T-cell (primary cell): ENCODE measurements around the gene SCAND1. TPM values are rescaled to one million over a fixed set of nuclear protein-coding genes. Genes with fewer than 3 reads are reported as not detected.
A peak's percentile ranks its signal among the peaks of the same experiment; 100 is the strongest.

ENCODE experiments used
- ATAC-seq, 4 experiments: fragments of 200-7000 bp in 3 of 4; fragments of 150-1000 bp in 1 of 4; cut with Tn5 transposase; replicated peaks in 1 of 4; 1 replicate in 3 of 4; 2 replicates in 1 of 4; pipeline ENCODE4 v1.10.0; 2021; ENCODE audit warnings: moderate library complexity in 3 of 4, mild to moderate bottlenecking in 2 of 4, moderate number of reproducible peaks in 1 of 4
- CTCF ChIA-PET, 2 donors: fragments of 300-600 bp; sonication (Branson Sonifier 250); formaldehyde crosslinking; loops; one replicate each; lab custom pipeline; 2022; ENCODE audit warnings: antibody characterized with exemption in 2 of 2; lab: Charles Lee
- POLR2A ChIA-PET, 2 donors: fragments of 300-600 bp; sonication (Branson Sonifier 250); formaldehyde crosslinking; loops; one replicate each; lab custom pipeline; 2022; ENCODE audit warnings: antibody characterized with exemption in 2 of 2; lab: Charles Lee
- DNase-seq, 35 experiments: peaks; one replicate each; pipeline versions ENCODE4 v3.0.0 to v3.0.0-alpha.2; 2013 to 2023
- H3K27ac ChIP-seq: one replicate; pipeline ENCODE4 v1.5.1; 2013; ENCODE audit warnings: low read length
- H3K27me3 ChIP-seq, 2 experiments: replicated peaks in 1 of 2; 1 replicate in 1 of 2; 2 replicates in 1 of 2; pipeline versions ENCODE4 v1.6.1 to v1.7.0; 2013; ENCODE audit warnings: low read length in 1 of 2, mixed read lengths in 1 of 2; ENCODE audit not compliant: control insufficient read depth in 2 of 2, insufficient read depth in 2 of 2; ENCODE audit errors: extremely low read depth in 1 of 2
- H3K36me3 ChIP-seq, 2 donors: 1 replicate in 1 of 2; 2 replicates in 1 of 2; pipeline versions ENCODE4 v1.6.1 to v1.7.0; 2013; ENCODE audit warnings: low read length in 1 of 2; ENCODE audit not compliant: control insufficient read depth in 2 of 2, insufficient read depth in 1 of 2; ENCODE audit errors: extremely low read depth in 1 of 2
- H3K4me1 ChIP-seq, 2 experiments: 1 replicate in 1 of 2; 2 replicates in 1 of 2; pipeline versions ENCODE4 v1.6.1 to v1.7.0; 2013; ENCODE audit warnings: low read length in 2 of 2, mixed read lengths in 1 of 2; ENCODE audit not compliant: insufficient read depth in 2 of 2, control insufficient read depth in 1 of 2; ENCODE audit errors: extremely low read depth in 1 of 2
- H3K4me3 ChIP-seq, 2 donors: 1 replicate in 1 of 2; 2 replicates in 1 of 2; pipeline versions ENCODE4 v1.5.1 to v1.7.0; 2013; ENCODE audit warnings: mild to moderate bottlenecking in 2 of 2, low read length in 1 of 2, moderate library complexity in 1 of 2; ENCODE audit not compliant: control insufficient read depth in 1 of 2; ENCODE audit errors: extremely low read depth in 1 of 2
- H3K9me3 ChIP-seq: 2 replicates; pipeline ENCODE4 v1.7.0; 2013
- H3K27ac Mint-ChIP-seq, 2 donors: one replicate each; pipeline ENCODE4 v1.8.0; 2020 to 2021; ENCODE audit warnings: mild to moderate bottlenecking in 2 of 2, mixed read lengths in 2 of 2
- H3K27me3 Mint-ChIP-seq, 2 donors: one replicate each; pipeline ENCODE4 v1.8.0; 2021 to 2022; ENCODE audit warnings: mixed read lengths in 2 of 2
- H3K36me3 Mint-ChIP-seq: one replicate; pipeline ENCODE4 v1.8.0; 2021; ENCODE audit warnings: mixed read lengths
- H3K4me1 Mint-ChIP-seq, 3 donors: one replicate each; pipeline ENCODE4 v1.8.0; 2020 to 2022; ENCODE audit warnings: mixed read lengths in 3 of 3, mild to moderate bottlenecking in 1 of 3
- H3K4me3 Mint-ChIP-seq, 3 donors: one replicate each; pipeline ENCODE4 v1.8.0; 2020 to 2022; ENCODE audit warnings: mild to moderate bottlenecking in 3 of 3, mixed read lengths in 3 of 3, moderate library complexity in 3 of 3
- H3K9me3 Mint-ChIP-seq, 3 donors: one replicate each; pipeline ENCODE4 v1.8.0; 2020 to 2022; ENCODE audit warnings: mixed read lengths in 3 of 3
- WGBS: methylation state at CpG from one replicate; pipeline ENCODE4 v1.1.5; 2013; ENCODE audit warnings: missing lambda C conversion rate; ENCODE audit not compliant: insufficient coverage; 5-methylcytosine and 5-hydroxymethylcytosine counted together
- total RNA-seq, 35 experiments: library from RNA in 6 of 35; stranded (reverse) in 6 of 35; fragments of 120-200 nt in 1 of 35; gene quantifications; one replicate each; pipeline versions ENCODE4 v1.2.1 to v1.2.4 and lab custom pipeline; 2013 to 2026

The SCAND1 gene
- total RNA-seq, 5 donors from 2014 or later (not counting 1 experiment from before 2014, with no cell fraction given), result 50.0 to 78.8 (median 70.8) TPM

DNA sequence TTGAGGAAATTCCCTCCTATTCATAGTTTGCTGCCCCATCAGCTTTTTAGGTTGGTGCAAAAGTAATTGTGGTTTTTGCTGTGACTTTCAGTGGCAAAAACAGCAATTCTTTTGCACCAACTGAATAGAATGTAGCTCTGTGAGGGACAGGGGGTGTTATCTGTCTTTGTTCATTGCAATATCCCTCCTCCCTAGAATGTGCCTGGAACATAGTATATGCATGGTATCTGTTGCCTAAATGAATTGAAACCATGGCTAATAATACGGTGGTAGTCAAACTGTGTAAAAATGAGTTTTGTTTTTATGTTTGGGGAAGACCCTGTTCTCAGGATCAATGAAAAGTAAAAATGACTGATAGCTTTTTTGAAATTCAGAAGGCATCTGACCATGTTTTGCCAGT lies 45.1 kb downstream of the SCAND1 start:
- CTCF ChIA-PET, result no interaction called here
- ATAC-seq, result no peak

DNA sequence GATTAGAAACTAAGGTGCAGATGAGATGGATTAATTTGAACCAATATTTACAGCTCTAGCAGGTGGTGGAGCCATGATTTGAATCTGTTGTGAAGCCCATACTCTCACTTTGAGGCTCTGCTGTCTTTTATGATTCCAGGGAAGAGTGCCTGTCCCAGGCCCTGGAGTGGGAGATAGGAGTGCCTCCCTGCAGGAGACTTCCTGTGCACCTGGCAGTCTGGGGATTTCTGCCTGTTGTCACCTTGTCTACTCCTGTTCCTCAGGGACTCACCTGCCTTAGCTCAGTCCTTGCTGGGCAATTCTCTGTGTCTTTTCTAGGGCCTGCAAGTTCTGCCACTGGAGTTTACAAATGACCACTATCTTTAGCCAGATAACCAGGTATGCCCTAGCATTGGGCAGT lies 46.3 kb downstream of the SCAND1 start:
- no peak for ATAC-seq

More for the DNA sequence above, 45.1 kb downstream of the SCAND1 start:
- Mint-ChIP-seq H3K4me1 (peaks cover 9 to 30% (median 24%) of the 10 kb centered on the region in 3 donors), H3K36me3 (peaks cover 54% of the 10 kb centered on the region), H3K9me3 (no peaks in the 10 kb centered on the region), H3K27me3 (no peaks in the 10 kb centered on the region), H3K4me3 (no peak overlapping the region), H3K27ac (peak overlapping the region in 1 of 2 donors; percentile 76)
- no peak overlapping the region for H3K27ac ChIP-seq
- peaks cover 0 to 2% of the 10 kb centered on the region in 2 experiments for H3K4me1 ChIP-seq
- no peaks in the 10 kb centered on the region for H3K9me3 ChIP-seq
- POLR2A ChIA-PET, result interaction anchor here in 1 of 2 donors (0.5 kb wide), 1 partner anchor 1170 kb away, joined by 3 read pairs; no protein-coding TSS in a partner anchor
- H3K4me3 ChIP-seq, result no peak overlapping the region
- no peak for DNase-seq
- WGBS, result 40% methylated on average over 1 of the region's 1 CpG
- H3K36me3 ChIP-seq, result peaks cover 9 to 46% of the 10 kb centered on the region in 2 donors
- no peaks in the 10 kb centered on the region for H3K27me3 ChIP-seq

GRCh38 chr20:35907017-35907701 lies 47.1 kb downstream of the SCAND1 start:
- H3K27me3 ChIP-seq, result no peaks in the 10 kb centered on the region
- ATAC-seq, result no peak
- H3K36me3 ChIP-seq, result peaks cover 3 to 36% of the 10 kb centered on the region in 2 donors
- H3K36me3 Mint-ChIP-seq, result peaks cover 55% of the 10 kb centered on the region
- WGBS, result 92% methylated on average over 2 of the region's 7 CpGs
- H3K4me3 Mint-ChIP-seq, result no peak overlapping the region
- H3K4me1 Mint-ChIP-seq, result peaks cover 10 to 39% (median 28%) of the 10 kb centered on the region in 3 donors
- H3K9me3 Mint-ChIP-seq, result no peaks in the 10 kb centered on the region
- no peak overlapping the region for H3K27ac Mint-ChIP-seq
- ChIA-PET POLR2A (no interaction called here), CTCF (no interaction called here)
- DNase-seq, result no peak
- no peaks in the 10 kb centered on the region for H3K9me3 ChIP-seq
- H3K4me1 ChIP-seq, result peaks cover 0 to 2% of the 10 kb centered on the region in 2 experiments
- no peaks in the 10 kb centered on the region for H3K27me3 Mint-ChIP-seq
- H3K27ac ChIP-seq, result no peak overlapping the region
- H3K4me3 ChIP-seq, result no peak overlapping the region

More for the DNA sequence above, 46.3 kb downstream of the SCAND1 start:
- peaks cover 9 to 34% (median 24%) of the 10 kb centered on the region in 3 donors for H3K4me1 Mint-ChIP-seq
- H3K36me3 Mint-ChIP-seq, result peaks cover 54% of the 10 kb centered on the region
- ChIA-PET POLR2A (no interaction called here), CTCF (no interaction called here)
- Histone ChIP-seq H3K27me3 (no peaks in the 10 kb centered on the region), H3K4me3 (no peak overlapping the region), H3K4me1 (peaks cover 0 to 2% of the 10 kb centered on the region in 2 experiments), H3K36me3 (peaks cover under 1 to 41% of the 10 kb centered on the region in 2 donors), H3K9me3 (no peaks in the 10 kb centered on the region), H3K27ac (no peak overlapping the region)
- H3K4me3 Mint-ChIP-seq, result no peak overlapping the region
- H3K27ac Mint-ChIP-seq, result peak overlapping the region in 1 of 2 donors; percentile 17
- no peaks in the 10 kb centered on the region for H3K27me3 Mint-ChIP-seq
- DNase-seq, result no peak
- no peaks in the 10 kb centered on the region for H3K9me3 Mint-ChIP-seq

- DNase-seq, result no peak
- H3K27me3 Mint-ChIP-seq, result no peaks in the 10 kb centered on the region
- peaks cover 59% of the 10 kb centered on the region for H3K36me3 Mint-ChIP-seq
- Histone ChIP-seq H3K9me3 (no peaks in the 10 kb centered on the region), H3K4me1 (peaks cover 0 to 2% of the 10 kb centered on the region in 2 experiments), H3K27me3 (no peaks in the 10 kb centered on the region), H3K4me3 (no peak overlapping the region), H3K36me3 (peaks cover 3 to 44% of the 10 kb centered on the region in 2 donors), H3K27ac (no peak overlapping the region)
- peak overlapping the region in 1 of 2 donors; percentile 16 for H3K27ac Mint-ChIP-seq
- CTCF ChIA-PET, result no interaction called here
- 75% methylated on average over 4 of the region's 4 CpGs for WGBS
- H3K4me3 Mint-ChIP-seq, result no peak overlapping the region
- ATAC-seq, result no peak
- H3K4me1 Mint-ChIP-seq, result peaks cover 15 to 47% (median 30%) of the 10 kb centered on the region in 3 donors
- POLR2A ChIA-PET, result interaction anchor here in 1 of 2 donors (0.6 kb wide), 1 partner anchor 27 kb away, joined by 3 read pairs; no protein-coding TSS in a partner anchor
- no peaks in the 10 kb centered on the region for H3K9me3 Mint-ChIP-seq
Measured at GRCh38 chr20:35904982-35905663, 49.2 kb downstream of the SCAND1 start.

DNA sequence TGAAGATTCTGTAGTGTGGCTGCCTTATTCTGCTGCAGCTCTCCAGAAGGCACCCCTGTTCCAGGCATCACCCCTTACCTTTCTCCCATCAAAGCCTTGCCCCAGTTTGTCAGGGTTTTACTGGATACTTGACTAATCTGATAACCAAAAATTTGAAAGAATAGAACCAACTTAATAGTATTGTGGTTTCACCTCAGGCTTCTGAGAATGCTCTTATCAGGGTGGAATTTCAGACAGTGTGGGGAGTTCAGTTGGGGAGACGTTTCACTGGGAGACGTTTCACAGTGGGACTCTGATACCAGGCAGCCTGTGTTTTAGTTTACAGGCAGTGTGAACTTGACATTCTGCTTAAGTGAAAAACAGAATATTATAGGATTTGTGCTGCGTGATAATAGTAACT lies 50.5 kb downstream of the SCAND1 start:
- WGBS, result no CpG with 5 or more reads among the region's 3 CpGs
- ATAC-seq (no peak), DNase-seq (no peak)
- Mint-ChIP-seq H3K4me3 (no peak overlapping the region), H3K9me3 (no peaks in the 10 kb centered on the region), H3K27me3 (no peaks in the 10 kb centered on the region), H3K27ac (no peak overlapping the region), H3K4me1 (peaks cover 15 to 45% (median 28%) of the 10 kb centered on the region in 3 donors), H3K36me3 (peaks cover 58% of the 10 kb centered on the region)
- ChIA-PET POLR2A (no interaction called here), CTCF (no interaction called here)
- Histone ChIP-seq H3K36me3 (peaks cover 3 to 51% of the 10 kb centered on the region in 2 donors), H3K9me3 (no peaks in the 10 kb centered on the region), H3K27ac (no peak overlapping the region), H3K4me3 (no peak overlapping the region), H3K27me3 (no peaks in the 10 kb centered on the region), H3K4me1 (peaks cover 0 to 2% of the 10 kb centered on the region in 2 experiments)
